Common myeloid progenitor, CD34-positive (primary cell): ENCODE results near the gene PHYHD1.

ENCODE experiments used
- CTCF ChIA-PET: fragments of 350-600 bp; sonication (Branson Sonifier 250); formaldehyde crosslinking; loops from one replicate; lab custom pipeline; 2021; ENCODE audit warnings: antibody characterized with exemption; lab: Charles Lee
- POLR2A ChIA-PET: fragments of 350-600 bp; sonication (Branson Sonifier 250); formaldehyde crosslinking; loops from one replicate; lab custom pipeline; 2021; ENCODE audit warnings: antibody characterized with exemption; lab: Charles Lee
- DNase-seq, 3 donors: peaks; one replicate each; pipeline versions ENCODE4 v3.0.0 to v3.0.0-alpha.2; 2013
- H3K27ac ChIP-seq, 2 experiments: 1 replicate in 1 of 2; 2 replicates in 1 of 2; pipeline ENCODE4 v1.7.0; 2013; ENCODE audit warnings: inconsistent platforms in 2 of 2, low read length in 2 of 2, mild to moderate bottlenecking in 2 of 2, low read depth in 1 of 2, moderate library complexity in 1 of 2; ENCODE audit not compliant: severe bottlenecking in 2 of 2, insufficient read depth in 1 of 2, poor library complexity in 1 of 2
- H3K27me3 ChIP-seq, 5 experiments: replicated peaks in 2 of 5; 1 replicate in 3 of 5; 2 replicates in 2 of 5; pipeline versions ENCODE4 v1.6.1 to v1.7.0; 2013; ENCODE audit warnings: low read length in 4 of 5, mild to moderate bottlenecking in 2 of 5, moderate library complexity in 2 of 5, inconsistent platforms in 1 of 5; ENCODE audit not compliant: insufficient read depth in 5 of 5, control insufficient read depth in 4 of 5
- H3K36me3 ChIP-seq, 4 experiments: 1 replicate in 2 of 4; 2 replicates in 2 of 4; pipeline versions ENCODE4 v1.6.1 to v1.7.0; 2013; ENCODE audit warnings: low read length in 3 of 4, control low read depth in 1 of 4, mild to moderate bottlenecking in 1 of 4; ENCODE audit not compliant: control insufficient read depth in 4 of 4, insufficient read depth in 4 of 4
- H3K4me1 ChIP-seq, 4 experiments: 1 replicate in 3 of 4; 2 replicates in 1 of 4; pipeline versions ENCODE4 v1.6.1 to v1.7.1; 2013; ENCODE audit warnings: low read length in 3 of 4, mild to moderate bottlenecking in 3 of 4, control low read depth in 1 of 4, inconsistent platforms in 1 of 4, moderate library complexity in 1 of 4; ENCODE audit not compliant: control insufficient read depth in 4 of 4, insufficient read depth in 4 of 4; ENCODE audit errors: control extremely low read depth in 1 of 4
- H3K4me3 ChIP-seq, 7 experiments: 1 replicate in 4 of 7; 2 replicates in 3 of 7; pipeline versions ENCODE4 v1.5.1 to v1.7.0; 2013; ENCODE audit warnings: mild to moderate bottlenecking in 7 of 7, low read length in 6 of 7, moderate library complexity in 6 of 7, inconsistent platforms in 2 of 7, low read depth in 2 of 7, control low read depth in 1 of 7; ENCODE audit not compliant: insufficient read depth in 4 of 7, control insufficient read depth in 1 of 7; ENCODE audit errors: extremely low read depth in 1 of 7
- H3K9me3 ChIP-seq, 5 experiments: 1 replicate in 4 of 5; 2 replicates in 1 of 5; pipeline versions ENCODE4 v1.6.1 to v1.7.1; 2013; ENCODE audit warnings: low read length in 4 of 5, mild to moderate bottlenecking in 2 of 5, inconsistent platforms in 1 of 5, low read depth in 1 of 5, moderate library complexity in 1 of 5; ENCODE audit not compliant: control insufficient read depth in 4 of 5, insufficient read depth in 2 of 5; ENCODE audit errors: control extremely low read depth in 1 of 5
- WGBS: methylation state at CpG from one replicate; pipeline ENCODE4 v1.1.5; 2013; ENCODE audit not compliant: insufficient coverage; 5-methylcytosine and 5-hydroxymethylcytosine counted together

PHYHD1 gene

GRCh38 chr9:128913048-128913900, 7.5 kb upstream of the PHYHD1 start:
- no peak overlapping the region for H3K27ac ChIP-seq
- ChIA-PET CTCF (interaction anchor here (1.0 to 2.2 kb wide), 2 partner anchors 11 to 16 kb away, joined by 3 to 8 read pairs; no protein-coding TSS in a partner anchor), POLR2A (no interaction called here)
- WGBS: 100% methylated on average over 12 of the region's 15 CpGs
- no peak for DNase-seq
- H3K9me3 ChIP-seq: no peaks in the 10 kb centered on the region
- H3K27me3 ChIP-seq: no peaks in the 10 kb centered on the region
- H3K36me3 ChIP-seq: peaks cover 3 to 63% (median 44%) of the 10 kb centered on the region in 4 experiments
- no peak overlapping the region for H3K4me3 ChIP-seq
- peaks cover 0 to 14% (median 12%) of the 10 kb centered on the region in 4 experiments for H3K4me1 ChIP-seq

- POLR2A ChIA-PET: interaction anchor here (0.6 kb wide), 1 partner anchor 9 kb away, joined by 5 read pairs; no protein-coding TSS in a partner anchor
- Histone ChIP-seq H3K4me1 (peaks cover 0 to 14% (median 12%) of the 10 kb centered on the region in 4 experiments), H3K4me3 (no peak overlapping the region), H3K27ac (no peak overlapping the region), H3K27me3 (no peaks in the 10 kb centered on the region), H3K9me3 (no peaks in the 10 kb centered on the region), H3K36me3 (peaks cover 3 to 58% (median 41%) of the 10 kb centered on the region in 4 experiments)
- 90% methylated on average over 19 of the region's 23 CpGs for WGBS
- CTCF ChIA-PET: interaction anchor here (1.0 to 3.0 kb wide), 3 partner anchors 14 to 36 kb away, joined by 3 to 15 read pairs (median 3); no protein-coding TSS in a partner anchor
- DNase-seq: no peak
These were observed 6.6 kb upstream of the PHYHD1 start for GRCh38 chr9:128913995-128914772.

- Histone ChIP-seq H3K4me3 (no peak overlapping the region), H3K9me3 (no peaks in the 10 kb centered on the region), H3K4me1 (peaks cover 0 to 11% (median 11%) of the 10 kb centered on the region in 4 experiments), H3K27ac (no peak overlapping the region), H3K27me3 (no peaks in the 10 kb centered on the region), H3K36me3 (peaks cover 2 to 45% (median 32%) of the 10 kb centered on the region in 4 experiments)
- ChIA-PET POLR2A (no interaction called here), CTCF (interaction anchor here (0.7 to 3.0 kb wide), 2 partner anchors 38 to 54 kb away, joined by 3 to 15 read pairs; no protein-coding TSS in a partner anchor)
- no peak for DNase-seq
- 98% methylated on average over 16 of the region's 18 CpGs for WGBS
These were observed 4.6 kb upstream of the PHYHD1 start for GRCh38 chr9:128916204-128916603.

GRCh38 chr9:128916745-128917144, 4.0 kb upstream of the PHYHD1 start:
- no peaks in the 10 kb centered on the region for H3K9me3 ChIP-seq
- WGBS: 100% methylated on average over 7 of the region's 11 CpGs
- no peak overlapping the region for H3K27ac ChIP-seq
- ChIA-PET POLR2A (no interaction called here), CTCF (interaction anchor here (3.0 kb wide), 1 partner anchor 39 kb away, joined by 15 read pairs; no protein-coding TSS in a partner anchor)
- no peak overlapping the region for H3K4me3 ChIP-seq
- DNase-seq: no peak
- no peaks in the 10 kb centered on the region for H3K27me3 ChIP-seq
- peaks cover 0 to 5% (median 5%) of the 10 kb centered on the region in 4 experiments for H3K4me1 ChIP-seq
- peaks cover 2 to 45% (median 32%) of the 10 kb centered on the region in 4 experiments for H3K36me3 ChIP-seq

- CTCF ChIA-PET: interaction anchor here (1.2 to 3.0 kb wide), 2 partner anchors 15 to 39 kb away, joined by 3 to 15 read pairs; no protein-coding TSS in a partner anchor
- POLR2A ChIA-PET: no interaction called here
These were observed 3.5 kb upstream of the PHYHD1 start for GRCh38 chr9:128917151-128917849.

GRCh38 chr9:128918921-128919320, 1.9 kb upstream of the PHYHD1 start:
- Histone ChIP-seq H3K27me3 (no peaks in the 10 kb centered on the region), H3K4me1 (peaks cover 0 to 9% (median 1%) of the 10 kb centered on the region in 4 experiments), H3K9me3 (no peaks in the 10 kb centered on the region), H3K36me3 (peaks cover 2 to 35% (median 30%) of the 10 kb centered on the region in 4 experiments), H3K27ac (no peak overlapping the region), H3K4me3 (no peak overlapping the region)
- WGBS: 67% methylated on average over 1 of the region's 2 CpGs
- ChIA-PET CTCF (interaction anchor here (1.0 to 1.2 kb wide), 3 partner anchors 13 to 57 kb away, joined by 3 read pairs; no protein-coding TSS in a partner anchor), POLR2A (no interaction called here)
- DNase-seq: no peak

More at GRCh38 chr9:128917151-128917849, 3.5 kb upstream of the PHYHD1 start:
- no peak overlapping the region for H3K4me3 ChIP-seq
- H3K9me3 ChIP-seq: no peaks in the 10 kb centered on the region
- H3K4me1 ChIP-seq: peaks cover 0 to 3% (median 0%) of the 10 kb centered on the region in 4 experiments
- H3K27ac ChIP-seq: no peak overlapping the region
- no peaks in the 10 kb centered on the region for H3K27me3 ChIP-seq
- 98% methylated on average over 23 of the region's 26 CpGs for WGBS
- H3K36me3 ChIP-seq: peaks cover 2 to 45% (median 32%) of the 10 kb centered on the region in 4 experiments
- DNase-seq: no peak
